ENCODE measurements around the gene PCDHA1. TPM values are rescaled to one million over a fixed set of nuclear protein-coding genes. Genes with fewer than 3 reads are reported as not detected.
"Not testable (repeated sequence)": the region's sequence is repeated elsewhere in the genome, so short reads cannot be mapped to it uniquely, and the experiment has no call there.

Gene PCDHA1
- total RNA-seq, 2 donors from 2014 or later: not detected

DNA sequence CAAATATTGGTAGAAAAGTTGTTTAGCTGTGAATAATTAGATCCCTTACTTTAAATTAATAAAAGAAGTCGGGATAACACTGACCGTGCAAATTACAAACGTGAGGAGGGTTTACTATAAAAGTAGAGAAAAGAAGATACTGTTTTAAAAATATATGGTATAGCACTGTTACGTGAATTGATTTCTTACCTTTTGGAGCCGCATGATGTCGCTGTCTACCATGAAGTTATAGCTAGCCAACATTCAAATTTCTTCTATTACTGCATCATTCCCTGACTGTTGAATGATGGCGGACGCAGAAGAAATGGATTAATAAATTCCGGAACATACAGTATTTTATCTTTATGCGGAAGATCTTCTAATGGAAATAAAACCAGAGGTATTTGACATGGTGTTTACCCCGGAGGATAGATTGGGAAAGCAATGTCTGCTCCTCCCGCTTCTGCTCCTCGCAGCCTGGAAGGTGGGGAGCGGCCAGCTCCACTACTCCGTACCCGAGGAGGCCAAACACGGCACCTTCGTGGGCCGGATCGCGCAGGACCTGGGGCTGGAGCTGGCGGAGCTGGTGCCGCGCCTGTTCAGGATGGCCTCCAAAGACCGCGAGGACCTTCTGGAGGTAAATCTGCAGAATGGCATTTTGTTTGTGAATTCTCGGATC lies 41.9 kb downstream of the PCDHA1 start, which contains the start of gene PCDHA6:
Gene PCDHA6 (plus strand): TSS at position 257 of the 658 bp plus-strand sequence. CDS start 132 bp downstream, at position 389.
- H3K9me3 Mint-ChIP-seq: peaks cover 6% of the 10 kb centered on the region
- no peak within 1 kb of the TSS for H3K27ac Mint-ChIP-seq

DNA sequence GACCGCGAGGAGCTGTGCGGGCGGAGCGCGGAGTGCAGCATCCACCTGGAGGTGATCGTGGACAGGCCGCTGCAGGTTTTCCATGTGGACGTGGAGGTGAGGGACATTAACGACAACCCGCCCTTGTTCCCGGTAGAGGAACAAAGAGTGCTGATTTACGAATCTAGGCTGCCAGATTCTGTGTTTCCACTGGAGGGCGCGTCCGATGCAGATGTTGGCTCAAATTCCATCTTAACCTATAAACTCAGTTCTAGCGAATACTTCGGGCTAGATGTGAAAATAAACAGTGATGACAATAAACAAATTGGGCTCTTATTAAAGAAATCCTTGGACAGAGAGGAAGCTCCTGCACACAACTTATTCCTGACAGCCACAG lies 42.4 kb downstream of the PCDHA1 start:
- peaks cover 9 to 13% of the 10 kb centered on the region in 2 donors for H3K27me3 Mint-ChIP-seq
- H3K27ac Mint-ChIP-seq: no peak overlapping the region
- no peaks in the 10 kb centered on the region for H3K4me1 Mint-ChIP-seq (ENCODE audit: low read depth in 2 of 2)
- no peak overlapping the region for H3K4me3 Mint-ChIP-seq
- DNase-seq (ENCODE audit: low spot score): no peak
- no peak for ATAC-seq
- H3K9me3 Mint-ChIP-seq: peaks cover 6% of the 10 kb centered on the region
- H3K36me3 Mint-ChIP-seq: peaks cover 7% of the 10 kb centered on the region

More for the DNA sequence above, 41.9 kb downstream of the PCDHA1 start, which contains the start of gene PCDHA6:
- Mint-ChIP-seq H3K27me3 (peaks cover 7 to 13% of the 10 kb centered on the region in 2 donors), H3K4me3 (no peak within 1 kb of the TSS), H3K36me3 (peaks cover 7% of the 10 kb centered on the region), H3K4me1 (ENCODE audit: low read depth in 2 of 2) (no peaks in the 10 kb centered on the region)
- no peak for DNase-seq (ENCODE audit: low spot score)
- no peak for ATAC-seq

DNA sequence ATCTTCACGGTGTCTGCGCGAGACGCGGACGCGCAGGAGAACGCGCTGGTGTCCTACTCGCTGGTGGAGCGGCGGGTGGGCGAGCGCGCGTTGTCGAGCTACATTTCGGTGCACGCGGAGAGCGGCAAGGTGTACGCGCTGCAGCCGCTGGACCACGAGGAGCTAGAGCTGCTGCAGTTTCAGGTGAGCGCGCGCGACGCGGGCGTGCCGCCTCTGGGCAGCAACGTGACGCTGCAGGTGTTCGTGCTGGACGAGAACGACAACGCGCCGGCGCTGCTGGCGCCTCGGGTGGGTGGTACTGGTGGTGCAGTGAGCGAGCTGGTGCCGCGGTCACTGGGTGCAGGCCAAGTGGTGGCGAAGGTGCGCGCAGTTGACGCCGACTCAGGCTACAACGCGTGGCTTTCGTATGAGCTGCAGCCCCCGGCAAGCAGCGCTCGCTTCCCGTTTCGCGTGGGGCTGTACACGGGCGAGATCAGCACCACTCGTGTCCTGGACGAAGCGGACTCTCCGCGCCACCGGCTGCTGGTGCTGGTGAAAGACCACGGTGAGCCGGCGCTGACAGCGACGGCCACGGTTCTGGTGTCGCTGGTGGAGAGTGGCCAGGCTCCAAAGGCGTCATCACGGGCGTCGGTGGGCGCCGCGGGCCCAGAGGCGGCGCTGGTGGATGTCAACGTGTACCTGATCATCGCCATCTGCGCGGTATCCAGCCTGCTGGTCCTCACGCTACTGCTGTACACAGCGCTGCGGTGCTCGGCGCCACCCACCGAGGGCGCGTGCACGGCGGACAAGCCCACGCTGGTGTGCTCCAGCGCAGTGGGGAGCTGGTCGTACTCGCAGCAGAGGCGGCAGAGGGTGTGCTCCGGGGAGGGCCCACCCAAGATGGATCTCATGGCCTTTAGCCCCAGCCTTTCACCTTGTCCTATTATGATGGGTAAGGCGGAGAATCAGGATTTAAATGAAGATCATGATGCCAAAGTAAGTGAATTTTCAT lies 43.9 kb downstream of the PCDHA1 start:
- not testable (repeated sequence) for DNase-seq (ENCODE audit: low spot score); ATAC-seq; H3K4me3 Mint-ChIP-seq; H3K27ac Mint-ChIP-seq; H3K9me3 Mint-ChIP-seq; H3K4me1 Mint-ChIP-seq (ENCODE audit: low read depth in 2 of 2)
- H3K27me3 Mint-ChIP-seq: peaks cover 12 to 13% of the 10 kb centered on the region in 2 donors
- H3K36me3 Mint-ChIP-seq: peaks cover 13% of the 10 kb centered on the region

DNA sequence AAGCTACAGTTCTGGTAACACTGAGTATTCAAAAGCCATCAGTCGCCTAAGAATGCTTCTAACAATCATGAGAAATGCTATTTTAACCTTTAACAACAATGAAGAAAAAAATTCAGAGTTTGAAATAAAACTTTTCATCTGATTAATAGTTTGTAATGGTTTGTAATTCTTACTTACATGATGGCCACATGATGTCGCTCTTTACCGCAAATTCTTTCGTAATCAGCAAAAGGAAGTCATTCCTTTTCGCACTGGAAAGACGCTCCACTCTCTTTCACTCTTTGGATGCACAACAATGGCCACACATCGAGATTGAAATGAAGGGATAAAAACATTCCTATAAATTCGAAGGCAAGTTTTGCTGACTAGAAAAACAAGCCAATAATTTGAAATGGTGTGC lies 48.1 kb downstream of the PCDHA1 start, which contains the start of gene PCDHA7:
Gene PCDHA7 (plus strand): TSS at position 277 of the 400 bp plus-strand sequence. CDS start 115 bp downstream, at position 392.
- H3K9me3 Mint-ChIP-seq: peaks cover 3% of the 10 kb centered on the region
- H3K27ac Mint-ChIP-seq: no peak within 1 kb of the TSS
- ATAC-seq: no peak
- no peak for DNase-seq (ENCODE audit: low spot score)
- H3K36me3 Mint-ChIP-seq: peaks cover 6% of the 10 kb centered on the region
- H3K4me3 Mint-ChIP-seq: no peak within 1 kb of the TSS
- H3K27me3 Mint-ChIP-seq: peaks cover 6 to 9% of the 10 kb centered on the region in 2 donors
- H3K4me1 Mint-ChIP-seq (ENCODE audit: low read depth in 2 of 2): no peaks in the 10 kb centered on the region

DNA sequence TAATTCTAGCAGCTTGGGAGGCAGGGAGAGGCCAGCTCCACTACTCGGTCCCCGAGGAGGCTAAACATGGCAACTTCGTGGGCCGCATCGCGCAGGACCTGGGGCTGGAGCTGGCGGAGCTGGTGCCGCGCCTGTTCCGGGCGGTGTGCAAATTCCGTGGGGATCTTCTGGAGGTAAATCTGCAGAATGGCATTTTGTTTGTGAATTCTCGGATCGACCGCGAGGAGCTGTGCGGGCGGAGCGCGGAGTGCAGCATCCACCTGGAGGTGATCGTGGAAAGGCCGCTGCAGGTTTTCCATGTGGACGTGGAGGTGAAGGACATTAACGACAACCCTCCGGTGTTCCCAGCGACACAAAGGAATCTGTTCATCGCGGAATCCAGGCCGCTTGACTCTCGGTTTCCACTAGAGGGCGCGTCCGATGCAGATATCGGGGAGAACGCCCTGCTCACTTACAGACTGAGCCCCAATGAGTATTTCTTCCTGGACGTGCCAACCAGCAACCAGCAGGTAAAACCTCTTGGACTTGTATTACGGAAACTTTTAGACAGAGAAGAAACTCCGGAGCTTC lies 48.6 kb downstream of the PCDHA1 start:
- not testable (repeated sequence) for ATAC-seq; H3K9me3 Mint-ChIP-seq; H3K27me3 Mint-ChIP-seq; DNase-seq (ENCODE audit: low spot score); H3K27ac Mint-ChIP-seq; H3K4me3 Mint-ChIP-seq; H3K4me1 Mint-ChIP-seq (ENCODE audit: low read depth in 2 of 2); H3K36me3 Mint-ChIP-seq

DNA sequence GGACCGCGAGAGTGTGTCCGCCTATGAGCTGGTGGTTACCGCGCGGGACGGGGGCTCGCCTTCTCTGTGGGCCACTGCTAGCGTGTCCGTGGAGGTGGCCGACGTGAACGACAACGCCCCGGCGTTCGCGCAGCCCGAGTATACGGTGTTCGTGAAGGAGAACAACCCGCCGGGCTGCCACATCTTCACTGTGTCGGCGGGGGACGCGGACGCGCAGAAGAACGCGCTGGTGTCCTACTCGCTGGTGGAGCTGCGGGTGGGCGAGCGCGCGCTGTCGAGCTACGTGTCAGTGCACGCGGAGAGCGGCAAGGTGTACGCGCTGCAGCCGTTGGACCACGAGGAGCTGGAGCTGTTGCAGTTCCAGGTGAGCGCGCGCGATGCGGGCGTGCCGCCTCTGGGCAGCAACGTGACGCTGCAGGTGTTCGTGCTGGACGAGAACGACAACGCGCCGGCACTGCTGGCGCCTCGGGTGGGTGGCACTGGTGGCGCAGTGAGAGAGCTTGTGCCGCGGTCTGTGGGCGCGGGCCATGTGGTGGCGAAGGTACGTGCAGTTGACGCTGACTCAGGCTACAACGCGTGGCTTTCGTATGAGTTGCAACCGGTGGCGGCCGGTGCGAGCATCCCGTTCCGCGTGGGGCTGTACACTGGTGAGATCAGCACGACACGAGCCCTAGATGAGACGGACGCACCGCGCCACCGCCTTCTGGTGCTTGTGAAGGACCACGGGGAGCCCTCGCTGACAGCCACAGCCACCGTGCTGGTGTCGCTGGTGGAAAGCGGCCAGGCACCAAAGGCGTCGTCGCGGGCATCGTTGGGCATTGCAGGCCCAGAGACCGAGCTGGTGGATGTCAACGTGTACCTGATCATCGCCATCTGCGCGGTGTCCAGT lies 49.9 kb downstream of the PCDHA1 start:
- Mint-ChIP-seq H3K4me3 (no peak overlapping the region), H3K4me1 (ENCODE audit: low read depth in 2 of 2) (no peaks in the 10 kb centered on the region), H3K27me3 (peaks cover 9 to 17% of the 10 kb centered on the region in 2 donors), H3K9me3 (peaks cover 11% of the 10 kb centered on the region), H3K27ac (no peak overlapping the region), H3K36me3 (peaks cover 15% of the 10 kb centered on the region)
- ATAC-seq (no peak), DNase-seq (ENCODE audit: low spot score) (no peak)

DNA sequence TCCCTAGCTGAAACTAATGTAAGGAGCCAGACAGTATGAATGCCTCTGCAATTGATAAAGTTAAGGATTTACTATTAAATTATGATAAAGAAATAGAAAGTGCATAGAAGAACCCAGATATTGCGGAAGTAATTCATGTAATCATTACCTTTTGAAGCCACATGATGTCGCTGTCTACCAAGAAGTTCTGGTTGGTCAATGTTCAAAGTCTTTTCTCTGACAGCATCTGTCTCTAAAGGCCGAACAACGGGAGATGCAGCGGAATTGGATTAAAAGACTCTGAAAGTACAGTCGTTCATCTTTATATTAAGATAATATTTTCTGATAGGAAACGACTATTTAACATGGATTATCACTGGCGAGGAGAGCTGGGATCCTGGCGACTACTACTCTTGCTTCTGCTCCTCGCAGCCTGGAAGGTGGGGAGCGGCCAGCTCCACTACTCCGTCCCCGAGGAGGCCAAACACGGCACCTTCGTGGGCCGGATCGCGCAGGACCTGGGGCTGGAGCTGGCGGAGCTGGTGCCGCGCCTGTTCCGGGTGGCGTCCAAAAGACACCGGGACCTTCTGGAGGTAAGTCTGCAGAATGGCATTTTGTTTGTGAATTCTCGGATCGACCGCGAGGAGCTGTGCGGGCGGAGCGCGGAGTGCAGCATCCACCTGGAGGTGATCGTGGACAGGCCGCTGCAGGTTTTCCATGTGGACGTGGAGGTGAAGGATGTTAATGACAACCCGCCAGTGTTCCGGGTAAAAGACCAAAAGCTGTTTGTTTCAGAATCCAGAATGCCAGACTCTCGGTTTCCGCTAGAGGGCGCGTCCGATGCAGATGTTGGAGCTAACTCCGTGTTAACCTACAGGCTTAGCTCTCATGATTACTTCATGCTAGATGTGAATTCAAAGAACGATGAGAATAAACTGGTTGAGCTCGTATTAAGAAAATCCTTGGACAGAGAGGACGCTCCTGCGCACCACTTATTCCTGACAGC lies 55.3 kb downstream of the PCDHA1 start, which contains the start of gene PCDHA8:
Gene PCDHA8 (plus strand): TSS at position 210 of the 985 bp plus-strand sequence. CDS start 135 bp downstream, at position 345.
- H3K27ac Mint-ChIP-seq: no peak within 1 kb of the TSS
- no peak for ATAC-seq

DNA sequence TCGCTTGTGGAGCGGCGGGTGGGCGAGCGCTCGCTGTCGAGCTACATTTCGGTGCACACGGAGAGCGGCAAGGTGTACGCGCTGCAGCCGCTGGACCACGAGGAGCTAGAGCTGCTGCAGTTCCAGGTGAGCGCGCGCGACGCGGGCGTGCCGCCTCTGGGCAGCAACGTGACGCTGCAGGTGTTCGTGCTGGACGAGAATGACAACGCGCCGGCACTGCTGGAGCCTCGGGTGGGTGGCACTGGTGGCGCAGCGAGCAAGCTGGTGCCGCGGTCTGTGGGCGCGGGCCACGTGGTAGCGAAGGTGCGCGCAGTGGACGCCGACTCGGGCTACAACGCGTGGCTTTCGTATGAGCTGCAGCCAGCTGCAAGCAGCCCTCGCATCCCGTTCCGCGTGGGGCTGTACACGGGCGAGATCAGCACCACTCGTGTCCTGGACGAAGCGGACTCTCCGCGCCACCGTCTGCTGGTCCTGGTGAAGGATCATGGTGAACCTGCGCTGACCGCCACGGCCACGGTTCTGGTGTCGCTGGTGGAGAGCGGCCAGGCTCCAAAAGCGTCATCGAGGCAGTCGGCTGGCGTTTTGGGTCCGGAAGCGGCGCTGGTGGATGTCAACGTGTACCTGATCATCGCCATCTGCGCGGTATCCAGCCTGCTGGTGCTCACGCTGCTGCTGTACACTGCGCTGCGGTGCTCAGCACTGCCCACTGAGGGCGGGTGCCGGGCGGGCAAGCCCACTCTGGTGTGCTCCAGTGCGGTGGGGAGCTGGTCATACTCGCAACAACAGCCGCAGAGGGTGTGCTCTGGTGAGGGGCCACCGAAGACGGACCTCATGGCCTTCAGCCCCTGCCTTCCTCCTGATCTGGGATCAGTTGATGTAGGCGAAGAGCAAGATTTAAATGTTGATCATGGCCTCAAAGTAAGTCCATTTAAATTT lies 57.1 kb downstream of the PCDHA1 start:
- H3K27ac Mint-ChIP-seq: no peak overlapping the region
- peaks cover 17% of the 10 kb centered on the region for H3K36me3 Mint-ChIP-seq
- no peak for DNase-seq (ENCODE audit: low spot score)
- peaks cover 0 to 23% of the 10 kb centered on the region in 2 donors for H3K27me3 Mint-ChIP-seq
- no peak overlapping the region for H3K4me3 Mint-ChIP-seq
- H3K9me3 Mint-ChIP-seq: peaks cover 14% of the 10 kb centered on the region
- ATAC-seq: no peak
- no peaks in the 10 kb centered on the region for H3K4me1 Mint-ChIP-seq (ENCODE audit: low read depth in 2 of 2)

More for the DNA sequence above, 55.3 kb downstream of the PCDHA1 start, which contains the start of gene PCDHA8:
- Mint-ChIP-seq H3K27me3 (peaks cover 0 to 17% of the 10 kb centered on the region in 2 donors), H3K36me3 (peaks cover 13% of the 10 kb centered on the region), H3K4me3 (no peak within 1 kb of the TSS), H3K9me3 (peaks cover 7% of the 10 kb centered on the region), H3K4me1 (ENCODE audit: low read depth in 2 of 2) (no peaks in the 10 kb centered on the region)
- no peak for DNase-seq (ENCODE audit: low spot score)

DNA sequence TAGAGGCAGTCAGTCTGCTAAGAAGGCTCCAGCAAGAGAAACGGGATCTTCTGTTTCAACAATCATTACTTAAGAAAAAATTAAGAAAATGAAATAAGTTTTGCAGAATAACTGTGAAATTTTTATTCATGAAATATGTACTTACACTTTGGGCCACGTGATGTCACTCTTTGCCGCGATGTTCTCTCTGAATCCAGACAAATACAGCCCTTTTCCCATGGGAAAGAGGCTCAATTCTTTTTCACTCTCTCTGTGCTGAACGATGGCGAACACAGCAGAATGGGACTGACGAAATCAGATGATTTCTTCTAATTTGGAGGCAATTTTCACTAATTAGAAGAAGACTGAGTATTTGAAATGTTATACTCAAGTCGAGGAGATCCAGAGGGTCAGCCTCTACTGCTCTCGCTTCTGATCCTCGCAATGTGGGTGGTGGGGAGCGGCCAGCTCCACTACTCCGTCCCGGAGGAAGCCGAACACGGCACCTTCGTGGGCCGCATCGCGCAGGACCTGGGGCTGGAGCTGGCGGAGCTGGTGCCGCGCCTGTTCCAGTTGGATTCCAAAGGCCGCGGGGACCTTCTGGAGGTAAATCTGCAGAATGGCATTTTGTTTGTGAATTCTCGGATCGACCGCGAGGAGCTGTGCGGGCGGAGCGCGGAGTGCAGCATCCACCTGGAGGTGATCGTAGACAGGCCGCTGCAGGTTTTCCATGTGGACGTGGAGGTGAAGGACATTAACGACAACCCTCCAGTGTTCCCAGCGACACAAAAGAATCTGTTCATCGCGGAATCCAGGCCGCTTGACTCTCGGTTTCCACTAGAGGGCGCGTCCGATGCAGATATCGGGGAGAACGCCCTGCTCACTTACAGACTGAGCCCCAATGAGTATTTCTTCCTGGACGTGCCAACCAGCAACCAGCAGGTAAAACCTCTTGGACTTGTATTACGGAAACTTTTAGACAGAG lies 62.5 kb downstream of the PCDHA1 start, which contains the start of gene PCDHA9:
Gene PCDHA9 (plus strand): TSS at position 244 of the 964 bp plus-strand sequence. CDS start 114 bp downstream, at position 358.
- not testable (repeated sequence) for H3K36me3 Mint-ChIP-seq; ATAC-seq; H3K9me3 Mint-ChIP-seq; DNase-seq (ENCODE audit: low spot score); H3K27ac Mint-ChIP-seq; H3K4me3 Mint-ChIP-seq; H3K4me1 Mint-ChIP-seq (ENCODE audit: low read depth in 2 of 2)
- peaks cover 0 to 12% of the 10 kb centered on the region in 2 donors for H3K27me3 Mint-ChIP-seq

Measured in natural killer cell treated with Interleukin-12 subunit alpha and Interleukin-12 subunit beta and Interleukin-15 and Interleukin-18, amount 100 ng/mL, for 72 hours (primary cell).